HG03064 (cell line): ENCODE measurements around the gene TGM2.

Experiments
- ATAC-seq: cut with Tn5 transposase; IDR thresholded peaks from one replicate; pipeline ENCODE4 v1.9.1; 2021; ENCODE audit warnings: low read depth; ENCODE audit not compliant: unreplicated experiment

TGM2 gene

DNA sequence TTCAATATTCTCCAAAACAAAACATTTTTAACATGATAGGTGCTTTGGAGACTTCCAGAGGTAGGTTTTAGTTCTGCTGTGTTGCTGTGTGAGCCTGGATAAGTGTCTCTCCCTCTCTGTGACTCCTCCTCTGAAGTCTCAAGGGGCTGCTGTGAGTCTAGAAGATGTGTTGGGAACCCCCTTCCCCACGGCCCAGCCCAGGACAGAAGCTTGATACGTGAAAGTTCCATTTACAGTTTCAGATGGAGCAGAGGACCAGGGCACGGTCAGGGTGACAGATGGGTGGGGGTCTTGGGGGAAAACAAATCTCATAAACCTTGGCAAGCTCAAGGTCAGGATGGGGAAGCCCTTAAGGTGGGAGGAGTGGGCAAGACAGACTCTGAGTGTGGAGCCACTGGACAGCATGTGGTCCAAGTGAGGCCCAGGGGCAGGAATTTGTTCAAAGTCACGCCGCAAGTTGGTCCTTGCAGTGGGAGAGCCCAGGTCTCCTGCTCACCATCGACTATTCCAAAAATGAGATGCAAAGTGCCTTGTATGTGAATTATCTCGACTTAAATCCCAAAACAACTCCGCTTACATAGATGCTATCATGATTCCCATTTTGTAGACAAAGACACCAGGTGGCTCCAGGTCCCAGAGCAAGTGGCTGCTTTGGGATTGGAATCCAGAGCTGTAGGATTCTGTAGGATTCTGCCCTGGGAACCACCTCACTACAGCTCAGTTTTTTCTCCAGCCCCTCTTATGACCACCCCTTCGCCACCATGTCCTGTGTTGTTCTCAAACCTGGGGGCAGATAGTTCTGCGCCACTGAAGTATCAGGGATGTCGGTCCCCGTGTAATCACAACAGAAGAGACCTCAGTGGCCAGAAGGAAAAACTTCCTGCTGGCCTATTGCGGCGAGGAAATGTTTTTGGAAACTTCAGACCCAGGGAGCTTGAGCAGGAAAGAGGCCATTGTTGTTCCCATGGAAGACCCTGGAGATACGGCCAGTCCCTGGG, 1.9 kb downstream of the TGM2 start:
- no peak for ATAC-seq

DNA sequence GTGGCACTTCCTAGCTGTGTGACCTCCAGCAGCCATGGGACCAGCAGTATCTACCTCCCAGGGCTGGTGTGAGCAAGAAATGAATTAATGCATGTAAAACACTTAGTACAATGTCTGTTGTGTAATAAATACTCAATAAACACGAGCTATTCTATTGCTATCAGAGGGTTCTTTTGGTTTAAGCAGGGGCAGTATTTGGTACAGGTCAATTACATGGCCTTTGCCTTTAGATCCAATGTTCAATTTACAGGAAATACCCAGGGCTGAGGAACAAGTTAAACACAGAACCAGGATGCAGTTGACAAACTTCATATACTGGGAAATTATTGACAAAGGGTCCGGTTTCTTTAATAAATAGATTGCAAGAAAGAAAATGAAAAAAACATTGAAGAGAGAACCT, 2.9 kb downstream of the TGM2 start:
- no peak for ATAC-seq

DNA sequence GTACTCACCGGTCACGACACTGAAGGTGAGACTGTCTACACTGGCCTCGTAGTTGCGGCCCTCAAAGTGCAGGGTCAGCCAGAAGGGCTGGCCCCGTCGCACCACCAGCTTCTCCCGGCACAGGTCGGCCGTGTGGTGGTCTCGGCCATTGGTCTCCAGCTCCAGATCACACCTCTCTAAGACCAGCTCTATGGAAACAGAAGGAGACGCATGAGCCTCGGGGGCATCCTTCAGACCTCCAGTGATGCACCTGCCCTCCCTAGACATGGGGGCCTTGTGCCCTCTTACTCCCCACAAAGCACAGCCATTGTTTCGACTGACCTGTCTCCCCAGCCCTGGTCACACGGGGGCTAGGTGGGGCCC, 3.7 kb downstream of the TGM2 start:
- ATAC-seq, result no peak

DNA sequence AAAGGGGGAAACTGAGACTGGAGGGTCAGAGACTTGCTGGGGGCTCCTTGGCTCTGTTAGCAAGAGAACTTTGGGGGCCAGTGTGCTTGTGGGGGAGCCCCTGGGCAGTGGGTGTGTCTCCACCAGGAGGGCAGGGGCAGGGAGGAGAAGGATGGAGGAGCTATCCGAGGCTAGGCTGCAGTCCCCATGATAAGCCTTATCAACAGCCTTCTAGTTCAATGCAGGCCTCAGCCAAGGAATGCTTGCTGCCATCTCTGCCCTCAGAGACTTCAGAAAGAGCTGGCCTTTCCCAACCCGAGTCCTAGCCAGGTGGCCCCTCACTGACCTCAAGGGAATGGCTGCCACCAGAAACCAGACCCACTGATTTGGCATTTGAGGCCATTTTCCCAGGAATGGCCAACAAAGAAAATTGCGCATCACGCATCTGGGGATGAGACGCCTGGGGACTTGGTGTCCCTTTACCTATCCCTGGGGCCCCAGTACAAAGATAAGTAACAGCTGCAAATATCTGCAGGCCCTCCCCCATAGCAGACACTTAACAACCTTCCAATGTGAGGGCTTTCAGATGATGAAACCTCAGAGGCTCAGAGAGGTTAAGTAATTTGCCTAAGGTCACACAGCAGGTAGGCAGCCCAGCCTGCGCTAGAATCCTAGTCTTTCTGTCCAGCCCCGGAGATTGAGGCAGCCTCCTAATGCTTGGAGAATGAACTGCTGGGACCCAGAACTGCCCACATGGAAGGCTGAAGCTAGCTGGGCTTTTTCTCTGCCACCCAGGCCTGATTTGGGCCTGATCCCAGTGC, 4.9 kb downstream of the TGM2 start:
- no peak for ATAC-seq

DNA sequence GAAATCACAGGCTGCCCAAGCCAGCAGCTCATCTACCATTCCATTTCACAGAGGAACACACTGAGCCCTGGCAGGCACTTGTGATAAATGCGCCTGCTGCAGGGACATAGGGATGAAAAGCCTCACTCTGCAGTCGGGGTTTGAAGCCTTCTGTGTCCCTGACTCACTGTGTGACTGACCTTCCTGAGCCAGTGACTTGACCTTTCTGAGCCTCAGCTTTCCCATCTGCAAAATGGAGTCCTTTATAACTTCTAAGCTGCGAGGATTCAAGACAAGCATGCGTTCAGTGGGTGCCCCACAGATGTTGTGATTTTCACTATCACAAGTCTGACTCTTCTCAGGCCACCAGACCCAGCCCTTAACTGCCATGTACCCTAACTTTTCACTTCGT, 5.5 kb downstream of the TGM2 start:
- no peak for ATAC-seq

DNA sequence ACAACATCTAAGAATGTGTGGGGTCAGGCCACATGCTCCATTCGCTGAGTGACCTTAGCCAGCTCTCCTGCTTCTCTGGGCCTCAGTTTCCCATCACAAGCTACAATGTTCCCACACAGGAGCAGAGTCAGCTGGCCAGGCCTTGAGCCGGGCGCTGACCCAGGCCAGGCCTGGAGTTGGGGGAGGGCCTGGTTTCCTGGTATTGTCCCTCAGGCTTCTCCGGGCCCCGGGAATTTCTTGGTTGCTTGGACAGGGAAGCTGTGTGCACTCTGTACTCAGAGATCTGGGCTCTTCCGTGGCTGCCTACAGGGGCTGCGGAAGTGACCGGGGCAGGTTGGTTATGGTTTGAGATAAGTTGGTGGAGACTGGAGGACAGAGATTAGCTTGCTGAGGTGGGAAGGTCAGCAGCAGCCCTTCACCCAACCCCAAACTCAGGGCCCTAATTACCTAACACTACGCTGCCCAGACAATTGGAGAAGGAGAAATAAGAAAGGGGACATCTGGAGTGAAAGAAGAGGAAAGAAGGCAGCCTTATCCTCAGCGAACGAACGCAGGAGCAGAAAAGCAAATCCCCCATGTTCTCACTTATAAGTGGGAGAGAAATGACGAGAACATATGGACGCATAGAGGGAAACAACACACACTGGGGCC, 6.2 kb downstream of the TGM2 start:
- no peak for ATAC-seq

DNA sequence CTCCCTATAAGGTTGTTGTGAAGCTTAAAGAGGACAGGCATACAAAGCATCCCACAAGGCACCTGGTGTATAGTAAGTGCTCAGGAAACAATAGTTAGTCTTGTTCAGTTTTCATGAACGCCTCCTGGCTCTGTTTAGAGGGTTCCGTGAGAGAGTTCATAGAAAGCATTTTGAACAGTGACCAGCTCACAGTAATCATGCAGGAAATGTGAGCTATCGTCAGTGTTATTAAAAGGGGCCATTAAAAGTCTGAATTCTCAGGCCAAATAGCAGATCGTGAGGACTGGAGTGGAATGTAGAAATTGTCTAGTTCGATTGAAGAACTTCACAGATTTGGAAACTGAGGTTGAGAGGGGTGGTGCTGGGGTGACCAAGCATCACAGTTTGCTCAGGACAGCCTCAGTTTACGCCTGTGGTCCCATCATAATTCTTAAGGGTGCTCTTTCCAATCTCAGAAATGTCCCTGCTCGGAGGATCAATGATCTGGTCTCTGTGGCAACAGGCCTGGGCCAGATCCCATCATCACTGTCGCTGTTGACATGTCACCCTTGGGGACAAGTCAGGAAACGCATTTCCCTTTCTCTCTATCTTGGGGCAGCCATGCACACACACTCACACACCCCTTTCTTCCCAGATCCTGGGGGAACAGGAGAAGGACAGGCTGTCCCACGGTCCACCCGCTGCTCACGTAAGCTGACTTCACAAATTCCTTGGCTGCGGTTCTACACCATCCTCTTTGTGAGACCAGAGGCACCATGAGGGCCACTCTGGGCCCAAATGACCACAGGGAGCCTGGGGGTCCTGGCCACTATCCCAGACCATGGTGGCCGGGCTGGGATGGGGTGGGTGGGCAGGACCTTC, 7.2 kb downstream of the TGM2 start:
- ATAC-seq, result no peak

DNA sequence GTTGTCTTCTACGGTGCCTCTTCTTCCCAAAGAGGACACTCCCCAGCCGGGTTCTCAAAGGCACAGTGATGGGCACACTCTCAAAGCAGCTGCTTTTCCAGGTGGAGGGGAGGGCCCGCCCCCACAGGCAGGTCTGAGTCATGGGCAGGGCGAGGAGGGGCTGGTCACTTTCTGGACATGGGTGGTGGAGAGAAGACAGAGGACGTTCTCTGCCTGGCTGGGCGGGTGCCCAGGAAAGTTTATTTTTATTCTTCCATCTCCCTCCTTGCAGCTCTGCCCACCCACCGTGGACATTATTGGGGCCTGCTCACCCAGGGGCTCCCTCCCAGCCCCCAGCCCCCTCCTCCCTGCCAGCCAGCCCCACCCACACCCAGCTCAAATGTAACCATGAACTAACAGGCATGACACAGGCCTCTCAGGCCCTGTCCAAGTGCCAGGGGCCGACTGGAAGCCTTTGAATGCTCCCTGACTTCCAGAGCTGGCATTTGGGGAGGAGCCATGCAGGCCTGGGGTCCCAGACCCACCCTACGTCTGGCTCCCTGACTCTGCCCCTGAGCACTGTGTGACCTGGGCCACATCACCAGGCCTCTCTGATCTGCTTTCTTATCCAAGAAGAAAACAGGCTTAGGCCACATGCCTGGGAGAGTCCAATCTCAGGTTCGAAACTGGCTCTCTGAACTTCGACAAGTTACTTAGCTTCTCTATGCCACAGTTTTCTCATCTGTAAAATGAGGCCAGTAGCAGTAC, 8.0 kb downstream of the TGM2 start:
- no peak for ATAC-seq

DNA sequence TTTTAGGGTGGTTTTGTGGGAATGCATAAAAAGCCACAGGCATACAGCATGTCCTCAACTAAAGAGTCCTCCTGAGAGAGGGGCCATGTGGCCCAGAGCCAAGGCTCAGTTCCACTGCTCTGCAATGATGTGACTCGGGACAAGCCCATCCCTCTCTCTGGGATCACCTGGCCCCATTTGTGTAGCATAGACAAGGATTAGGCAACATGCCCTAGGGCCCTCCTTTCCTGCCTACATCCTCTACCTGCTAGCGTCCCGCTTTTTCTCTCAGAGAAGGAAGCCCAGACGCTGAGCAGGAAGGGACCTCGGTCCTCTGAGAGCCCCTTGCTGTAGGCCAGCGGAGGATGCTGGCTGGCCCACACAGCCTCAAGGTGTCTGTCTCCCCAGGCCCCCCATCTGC, 8.8 kb downstream of the TGM2 start:
- ATAC-seq, result no peak

DNA sequence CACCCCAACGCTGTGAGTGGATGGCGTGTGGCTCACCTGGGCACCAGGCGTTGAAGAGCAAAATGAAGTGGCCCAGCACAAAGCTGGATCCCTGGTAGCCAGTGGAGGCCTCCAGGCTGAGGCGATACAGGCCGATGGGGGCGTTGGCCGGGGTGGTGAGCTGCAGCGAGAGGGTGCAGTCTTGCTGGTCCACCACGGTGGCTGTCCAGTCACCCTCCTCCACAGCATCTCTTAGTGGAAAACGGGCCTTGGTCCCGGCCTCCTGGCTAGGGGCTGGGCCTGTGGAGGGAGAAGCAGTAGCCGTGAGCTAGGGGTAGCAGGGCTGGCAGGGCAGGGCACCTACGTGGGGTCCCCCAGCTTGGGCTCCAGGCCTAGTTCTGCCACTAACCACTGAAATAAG, 9.3 kb downstream of the TGM2 start:
- no peak for ATAC-seq

DNA sequence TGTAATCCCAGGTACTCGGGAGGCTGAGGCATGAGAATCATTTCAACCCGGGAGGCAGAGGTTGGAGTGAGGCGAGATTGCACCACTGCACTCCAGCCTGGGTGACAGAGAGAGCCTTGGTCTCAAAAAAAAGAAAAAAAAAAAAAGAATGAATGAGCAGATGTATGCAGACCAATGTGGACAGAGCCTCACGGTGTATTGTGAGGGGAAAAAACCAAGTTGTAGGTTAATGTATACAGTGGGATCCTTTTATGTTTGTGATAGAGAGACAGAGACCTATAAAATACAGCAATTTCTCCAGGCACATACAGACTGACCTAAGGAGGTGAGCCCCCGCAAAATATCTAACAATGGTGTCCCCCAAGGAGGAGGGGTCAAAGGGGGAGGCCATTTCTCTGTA, 11.7 kb downstream of the TGM2 start:
- no peak for ATAC-seq

DNA sequence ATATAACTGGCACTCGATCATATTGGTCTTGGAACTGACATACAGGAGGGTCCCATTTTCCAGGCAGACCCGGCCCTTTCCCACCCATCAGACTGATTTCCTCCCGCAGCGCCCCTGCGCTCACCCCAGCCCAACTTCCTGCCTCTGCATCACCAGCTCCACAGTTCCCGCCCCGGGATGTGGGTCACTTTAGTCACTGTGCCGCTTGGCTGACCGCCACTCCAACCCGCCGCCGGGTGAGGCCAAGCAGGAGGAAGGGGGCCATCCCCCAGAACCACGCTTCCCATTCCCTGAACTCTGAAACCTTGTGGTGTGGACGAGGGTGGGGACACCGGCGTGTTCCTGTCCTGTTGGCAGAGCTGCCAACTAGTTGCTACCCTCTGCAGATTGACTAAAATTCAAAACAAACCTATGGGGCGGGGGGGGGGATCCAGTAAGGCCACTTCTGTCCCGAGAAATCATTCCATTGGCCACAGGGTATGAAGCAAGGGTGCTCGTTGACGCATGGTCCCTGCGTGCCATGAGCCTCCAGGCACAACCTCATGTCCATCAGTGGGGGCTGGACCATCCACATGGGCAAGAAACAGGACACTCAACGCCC, 12.3 kb downstream of the TGM2 start:
- peak; percentile 46 for ATAC-seq

DNA sequence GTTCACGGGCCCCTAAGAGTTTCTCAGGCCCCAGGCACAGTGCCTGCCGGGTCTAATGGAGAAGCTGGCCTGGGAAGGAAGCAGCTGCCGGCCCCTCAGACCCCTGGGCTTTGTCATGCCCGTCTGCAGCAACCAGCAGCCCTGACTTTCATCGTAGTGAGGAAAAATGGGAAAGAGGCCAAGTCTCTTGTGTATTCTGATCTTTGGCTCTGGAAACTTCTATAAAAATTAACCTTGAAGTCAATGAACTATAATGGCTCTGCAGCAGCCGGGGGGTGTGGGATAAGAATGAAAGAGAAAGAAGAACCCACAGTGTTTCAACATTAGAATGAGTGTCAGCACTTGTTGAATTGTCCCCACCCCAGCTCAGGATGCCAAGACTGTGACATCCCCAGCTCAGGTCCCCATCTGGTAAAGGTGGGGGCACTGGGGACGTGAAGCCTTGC, 12.9 kb downstream of the TGM2 start:
- peak; percentile 65 for ATAC-seq

DNA sequence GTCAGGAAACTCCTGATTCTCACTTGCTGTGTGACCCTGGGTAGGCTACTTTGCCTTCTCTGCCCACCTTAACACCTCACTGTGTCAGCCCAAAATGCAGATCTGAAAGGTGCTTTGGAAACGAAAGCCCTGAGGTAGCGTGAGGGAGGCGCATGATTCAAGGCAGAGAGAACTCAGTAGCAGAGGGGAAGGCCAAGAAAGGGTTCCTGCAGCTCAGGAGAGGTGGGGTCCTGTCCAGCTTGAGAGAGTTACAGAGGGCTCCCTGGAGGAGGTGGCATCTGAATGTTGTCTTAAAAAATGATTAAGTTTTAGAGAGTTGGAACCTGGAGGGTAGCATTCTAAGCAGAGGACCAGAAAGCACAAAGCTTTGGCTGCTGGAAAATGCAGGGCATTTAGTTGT, 13.6 kb downstream of the TGM2 start:
- no peak for ATAC-seq

DNA sequence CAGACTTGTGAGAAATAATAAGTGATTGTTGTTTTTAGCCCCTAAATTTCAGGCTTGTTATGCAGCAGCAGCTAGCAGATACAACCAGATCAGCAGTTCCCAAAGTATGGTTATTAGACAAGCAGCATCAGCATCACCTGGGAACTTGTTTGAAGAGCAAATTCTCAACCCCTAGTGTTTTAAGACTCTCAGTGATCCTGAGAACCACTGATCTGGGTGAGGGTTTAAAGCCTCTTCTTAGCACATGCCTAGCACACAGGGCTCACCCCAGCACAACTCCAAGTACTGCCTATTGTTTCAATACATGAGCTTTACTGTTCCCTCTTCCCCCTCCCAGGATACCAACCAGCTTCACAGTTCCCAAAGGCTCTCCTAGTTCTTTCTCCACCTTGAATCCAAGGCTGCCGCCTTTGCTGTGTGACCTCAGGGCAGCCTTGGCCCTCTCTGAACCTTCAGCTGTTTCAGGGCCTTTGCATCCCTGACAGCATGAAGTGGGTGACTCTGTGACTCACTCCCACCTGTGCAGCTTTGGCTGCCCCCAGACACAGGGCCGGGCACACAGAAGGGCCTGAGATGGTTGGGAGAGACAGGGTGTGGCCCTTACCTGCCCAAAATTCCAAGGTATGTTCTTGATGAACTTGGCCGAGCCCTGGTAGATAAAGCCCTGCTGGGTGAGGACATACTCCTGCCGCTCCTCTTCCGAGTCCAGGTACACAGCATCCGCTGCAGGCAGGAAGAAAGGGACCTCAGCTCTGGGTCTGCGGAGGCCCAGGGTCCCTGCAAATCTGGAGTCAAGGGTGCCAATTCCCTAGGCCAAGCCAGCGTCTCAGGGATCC, 14.5 kb downstream of the TGM2 start:
- ATAC-seq, result no peak

DNA sequence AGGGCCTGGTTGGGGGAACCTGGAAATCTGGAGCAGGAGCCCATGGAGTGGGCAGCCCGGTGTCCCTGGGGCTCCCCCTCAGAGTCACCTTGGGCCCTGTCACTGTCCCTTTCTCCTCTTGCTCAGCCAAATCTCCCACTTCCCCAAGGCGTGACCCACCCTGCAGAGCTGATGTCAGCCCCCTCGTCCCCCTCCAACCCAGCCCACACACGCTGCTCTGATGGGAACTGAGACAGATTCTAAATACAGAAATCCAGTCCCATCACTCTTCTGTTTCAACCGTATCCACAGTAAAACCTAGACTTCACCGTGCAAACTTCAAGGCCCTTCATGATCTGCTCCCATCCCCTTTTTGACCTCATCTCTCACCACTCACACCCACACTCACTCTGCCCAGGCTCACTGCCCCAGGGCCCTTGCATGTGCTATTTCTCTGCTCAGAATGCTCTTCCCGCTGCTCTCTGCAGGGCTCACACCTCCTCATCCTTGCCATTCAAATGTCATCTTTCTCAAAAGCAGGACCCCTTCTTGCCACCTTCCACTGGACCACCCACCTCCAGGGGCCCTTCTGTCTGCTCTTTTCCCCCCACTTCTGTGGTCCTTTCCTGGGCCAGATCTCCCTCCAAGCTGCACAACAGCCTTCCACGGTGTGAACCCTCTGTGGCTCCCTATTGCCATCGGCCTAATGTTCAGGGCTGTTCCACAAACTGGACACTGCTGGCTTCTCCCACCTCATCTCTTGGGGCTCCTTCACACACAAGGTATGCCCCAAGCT, 16.6 kb downstream of the TGM2 start:
- ATAC-seq, result no peak

DNA sequence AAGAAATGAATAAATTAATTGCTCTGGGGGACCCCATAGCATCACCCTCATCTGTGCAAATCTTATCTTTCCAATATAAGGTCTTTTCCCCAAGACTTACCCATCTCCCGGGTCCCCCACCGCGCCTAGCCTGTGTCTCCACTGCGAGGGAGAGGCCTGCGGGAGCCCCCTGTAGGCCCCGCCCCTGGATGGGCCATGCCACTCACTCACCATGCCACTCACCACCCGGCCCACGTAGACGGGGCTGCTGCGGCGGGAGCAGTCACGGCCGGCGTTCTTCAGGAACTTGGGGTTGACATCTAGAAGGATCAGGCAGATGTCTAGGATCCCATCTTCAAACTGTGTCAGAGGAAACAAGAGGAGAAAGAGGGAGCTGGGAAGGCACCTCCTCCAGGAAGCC, 17.3 kb downstream of the TGM2 start:
- ATAC-seq, result no peak

DNA sequence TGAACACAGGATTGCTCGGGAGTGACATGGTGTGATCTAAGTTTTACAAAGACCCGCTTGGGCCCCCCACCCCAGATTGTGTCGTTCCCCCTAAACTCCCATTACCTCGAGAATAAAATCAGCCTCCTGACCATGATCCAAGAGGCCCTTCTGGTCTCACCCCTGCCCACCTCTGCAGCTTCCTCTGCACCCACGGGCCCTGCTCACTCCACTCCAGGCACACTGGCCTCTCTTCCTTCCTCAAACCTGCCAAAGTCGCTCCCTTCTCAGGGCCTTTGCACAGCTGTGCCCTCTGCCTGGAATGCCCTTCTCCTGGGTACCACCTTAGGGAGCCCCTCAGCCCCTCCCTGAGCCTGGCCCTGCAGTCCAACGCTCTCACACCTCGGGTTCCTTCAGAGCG, 17.9 kb downstream of the TGM2 start:
- no peak for ATAC-seq
